ENCODE results near the gene JARID2.

Gene JARID2

GRCh38 chr6:15476631-15477380 is 230.9 kb downstream of the JARID2 start:
- H3K4me3 ChIP-seq (ENCODE audit: low read depth, low read length), result no peak overlapping the region
- H2AFZ ChIP-seq, result no peak overlapping the region
- H3K36me3 ChIP-seq (ENCODE audit: control insufficient read depth, insufficient read depth, low read length), result no peaks in the 10 kb centered on the region
- TF ChIP-seq CTCF (IDR thresholded peaks at IDR 0.05), result no peak
- no peak overlapping the region for H3K4me2 ChIP-seq (ENCODE audit: low read length)
- H3K79me2 ChIP-seq, result peaks cover 8% of the 10 kb centered on the region
- no peaks in the 10 kb centered on the region for H3K9me3 ChIP-seq (ENCODE audit: control insufficient read depth, low read length)
- peaks cover 16% of the 10 kb centered on the region for H3K4me1 ChIP-seq
- no peaks in the 10 kb centered on the region for H3K27me3 ChIP-seq (ENCODE audit: control insufficient read depth, insufficient read depth, low read length)
- peak overlapping the region; percentile 22 for H3K27ac ChIP-seq
- no peak overlapping the region for H3K9ac ChIP-seq

GRCh38 chr6:15477746-15478145 is 231.9 kb downstream of the JARID2 start:
- H3K79me2 ChIP-seq, result peaks cover 10% of the 10 kb centered on the region
- no peak overlapping the region for H2AFZ ChIP-seq
- H3K27ac ChIP-seq, result no peak overlapping the region
- no peaks in the 10 kb centered on the region for H3K9me3 ChIP-seq (ENCODE audit: control insufficient read depth, low read length)
- no peak for TF ChIP-seq CTCF (IDR thresholded peaks at IDR 0.05)
- H3K9ac ChIP-seq, result no peak overlapping the region
- H3K4me1 ChIP-seq, result peaks cover 16% of the 10 kb centered on the region
- no peaks in the 10 kb centered on the region for H3K36me3 ChIP-seq (ENCODE audit: control insufficient read depth, insufficient read depth, low read length)
- H3K27me3 ChIP-seq (ENCODE audit: control insufficient read depth, insufficient read depth, low read length), result no peaks in the 10 kb centered on the region
- H3K4me3 ChIP-seq (ENCODE audit: low read depth, low read length), result no peak overlapping the region
- no peak overlapping the region for H3K4me2 ChIP-seq (ENCODE audit: low read length)

- H3K4me3 ChIP-seq (ENCODE audit: low read depth, low read length), result no peak overlapping the region
- H3K9me3 ChIP-seq (ENCODE audit: control insufficient read depth, low read length), result no peaks in the 10 kb centered on the region
- H2AFZ ChIP-seq, result no peak overlapping the region
- no peak overlapping the region for H3K4me2 ChIP-seq (ENCODE audit: low read length)
- no peak overlapping the region for H3K27ac ChIP-seq
- no peak for TF ChIP-seq CTCF (IDR thresholded peaks at IDR 0.05)
- H3K27me3 ChIP-seq (ENCODE audit: control insufficient read depth, insufficient read depth, low read length), result no peaks in the 10 kb centered on the region
- H3K36me3 ChIP-seq (ENCODE audit: control insufficient read depth, insufficient read depth, low read length), result no peaks in the 10 kb centered on the region
- H3K79me2 ChIP-seq, result peaks cover 17% of the 10 kb centered on the region
- no peak overlapping the region for H3K9ac ChIP-seq
- peaks cover 16% of the 10 kb centered on the region for H3K4me1 ChIP-seq
Measured at GRCh38 chr6:15479761-15480160, 233.9 kb downstream of the JARID2 start.

- TF ChIP-seq CTCF (IDR thresholded peaks at IDR 0.05), result no peak
- Histone ChIP-seq H3K36me3 (ENCODE audit: control insufficient read depth, insufficient read depth, low read length) (no peaks in the 10 kb centered on the region), H3K4me3 (ENCODE audit: low read depth, low read length) (no peak overlapping the region), H3K9me3 (ENCODE audit: control insufficient read depth, low read length) (no peaks in the 10 kb centered on the region), H3K27ac (no peak overlapping the region), H3K79me2 (peaks cover 20% of the 10 kb centered on the region), H3K4me1 (peaks cover 12% of the 10 kb centered on the region), H3K4me2 (ENCODE audit: low read length) (no peak overlapping the region), H2AFZ (no peak overlapping the region), H3K27me3 (ENCODE audit: control insufficient read depth, insufficient read depth, low read length) (no peaks in the 10 kb centered on the region), H3K9ac (no peak overlapping the region)
Measured at GRCh38 chr6:15480525-15480924, 234.7 kb downstream of the JARID2 start.

Data from parathyroid adenoma (tissue), 2 donors.